KOPT-K1 (cell line): ENCODE results near the gene PGAP3.
"Not testable (repeated sequence)": the region's sequence is repeated elsewhere in the genome, so short reads cannot be mapped to it uniquely, and the experiment has no call there.

Experiments
- H3K27ac ChIP-seq: fragments of 200-600 bp; sonication (generic); 2 replicates; pipeline ENCODE4 v1.5.1; 2016; ENCODE audit warnings: antibody characterized with exemption, mild to moderate bottlenecking, low read depth, low read length; ENCODE audit not compliant: poor library complexity, severe bottlenecking
- H3K36me3 ChIP-seq: fragments of 200-600 bp; sonication (generic); 2 replicates; pipeline ENCODE4 v1.5.1; 2017; ENCODE audit warnings: antibody characterized with exemption, mild to moderate bottlenecking, low read length, moderate library complexity; ENCODE audit not compliant: insufficient read depth
- H3K9me3 ChIP-seq: fragments of 200-600 bp; sonication (generic); 2 replicates; pipeline ENCODE4 v1.5.1; 2017; ENCODE audit warnings: antibody characterized with exemption, low read length, mild to moderate bottlenecking; ENCODE audit not compliant: insufficient read depth, poor library complexity, severe bottlenecking

PGAP3 gene, protein sequence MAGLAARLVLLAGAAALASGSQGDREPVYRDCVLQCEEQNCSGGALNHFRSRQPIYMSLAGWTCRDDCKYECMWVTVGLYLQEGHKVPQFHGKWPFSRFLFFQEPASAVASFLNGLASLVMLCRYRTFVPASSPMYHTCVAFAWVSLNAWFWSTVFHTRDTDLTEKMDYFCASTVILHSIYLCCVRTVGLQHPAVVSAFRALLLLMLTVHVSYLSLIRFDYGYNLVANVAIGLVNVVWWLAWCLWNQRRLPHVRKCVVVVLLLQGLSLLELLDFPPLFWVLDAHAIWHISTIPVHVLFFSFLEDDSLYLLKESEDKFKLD

GRCh38 chr17:39687546-39688474 lies at the start of gene PGAP3:
Gene PGAP3 (minus strand): TSS chr17:39688057. CDS start chr17:39688014, 43 bp downstream.
- no peaks in the 10 kb centered on the region for H3K9me3 ChIP-seq
- H3K36me3 ChIP-seq: no peaks in the 10 kb centered on the region
- peak within 1 kb of the TSS; percentile 89 for H3K27ac ChIP-seq

GRCh38 chr17:39737206-39737759 lies 49.4 kb upstream of the PGAP3 start:
- H3K27ac ChIP-seq: no peak overlapping the region
- H3K9me3 ChIP-seq: no peaks in the 10 kb centered on the region
- H3K36me3 ChIP-seq: no peaks in the 10 kb centered on the region

DNA sequence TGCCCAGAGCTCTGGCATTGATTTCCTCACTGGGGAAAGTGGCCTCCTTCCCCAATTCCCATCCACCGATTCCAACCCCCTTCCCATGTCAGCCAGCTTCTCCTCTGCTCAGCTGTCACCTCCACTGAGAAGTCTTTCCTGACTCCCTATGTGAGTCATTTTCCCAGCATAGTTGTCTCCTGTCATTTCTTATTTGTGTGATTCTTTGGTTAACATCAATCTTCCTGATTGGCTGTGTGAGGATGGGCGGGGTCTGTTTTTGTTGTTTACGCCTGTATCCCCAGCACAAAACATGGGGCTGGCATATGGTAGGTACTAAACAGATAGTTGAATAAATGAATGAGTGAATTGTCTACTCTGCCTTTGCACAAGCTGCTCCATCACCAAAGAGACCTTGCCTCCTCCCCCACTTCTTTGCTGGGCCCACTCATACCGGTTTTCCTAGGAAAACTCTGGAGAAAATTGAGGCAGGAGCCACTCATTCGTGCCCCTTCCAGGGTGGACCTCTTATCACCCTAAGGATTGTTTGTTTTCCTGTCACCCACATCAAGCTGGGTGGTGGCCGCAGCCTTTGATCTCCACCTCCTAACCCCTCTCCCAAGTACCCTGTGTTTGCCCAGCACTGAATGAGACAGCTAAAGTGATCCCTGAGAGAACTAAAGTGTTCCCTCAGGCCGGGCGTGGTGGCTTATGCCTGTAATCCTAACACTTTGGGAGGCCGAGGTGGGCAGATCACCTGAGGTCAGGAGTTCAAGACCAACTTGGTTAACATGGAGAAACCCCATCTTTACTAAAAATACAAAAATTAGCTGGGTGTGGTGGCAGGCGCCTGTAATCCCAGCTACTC lies 48.7 kb upstream of the PGAP3 start:
- H3K36me3 ChIP-seq: no peaks in the 10 kb centered on the region
- H3K9me3 ChIP-seq: no peaks in the 10 kb centered on the region
- no peak overlapping the region for H3K27ac ChIP-seq

DNA sequence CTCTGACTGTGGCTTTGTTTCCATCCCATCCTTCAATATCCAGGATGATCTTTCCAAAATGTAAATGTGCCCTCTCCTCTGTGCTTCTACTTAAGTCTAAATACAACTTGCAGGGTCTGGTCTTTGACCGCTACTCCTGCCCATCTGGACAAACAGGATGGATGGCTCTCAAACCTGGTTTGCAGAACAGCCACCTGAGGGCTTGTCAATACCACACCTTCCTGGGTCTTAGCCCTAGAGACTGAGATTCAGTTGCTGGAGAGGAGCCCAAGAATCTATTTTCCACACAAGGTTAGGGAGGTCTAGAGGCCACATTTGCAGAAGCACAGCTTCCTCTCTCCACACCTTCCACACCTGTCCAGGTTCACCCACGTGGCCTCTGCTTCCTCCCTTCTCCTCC lies 48.0 kb upstream of the PGAP3 start:
- Histone ChIP-seq H3K9me3 (no peaks in the 10 kb centered on the region), H3K27ac (no peak overlapping the region), H3K36me3 (no peaks in the 10 kb centered on the region)

DNA sequence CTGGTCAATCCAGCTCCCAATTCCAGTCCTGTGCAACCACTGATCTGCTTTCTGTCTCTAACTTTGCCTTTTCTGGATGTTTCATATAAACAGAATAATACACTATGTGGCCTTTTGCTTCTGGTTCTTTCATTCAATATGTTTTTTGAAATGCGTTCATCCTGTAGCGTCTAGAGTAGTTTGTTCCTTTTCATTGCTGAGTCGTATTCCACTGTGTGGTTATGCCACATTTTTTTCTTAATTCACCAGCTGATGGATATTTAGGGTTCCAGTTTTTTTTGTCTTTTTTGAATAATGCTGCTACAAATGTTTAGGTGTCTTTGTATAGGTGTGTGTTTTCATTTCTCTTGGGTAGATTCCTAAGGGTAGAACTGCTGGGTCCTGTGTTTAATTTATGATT lies 44.7 kb upstream of the PGAP3 start:
- Histone ChIP-seq H3K9me3 (no peaks in the 10 kb centered on the region), H3K36me3 (peaks cover 19% of the 10 kb centered on the region), H3K27ac (no peak overlapping the region)

DNA sequence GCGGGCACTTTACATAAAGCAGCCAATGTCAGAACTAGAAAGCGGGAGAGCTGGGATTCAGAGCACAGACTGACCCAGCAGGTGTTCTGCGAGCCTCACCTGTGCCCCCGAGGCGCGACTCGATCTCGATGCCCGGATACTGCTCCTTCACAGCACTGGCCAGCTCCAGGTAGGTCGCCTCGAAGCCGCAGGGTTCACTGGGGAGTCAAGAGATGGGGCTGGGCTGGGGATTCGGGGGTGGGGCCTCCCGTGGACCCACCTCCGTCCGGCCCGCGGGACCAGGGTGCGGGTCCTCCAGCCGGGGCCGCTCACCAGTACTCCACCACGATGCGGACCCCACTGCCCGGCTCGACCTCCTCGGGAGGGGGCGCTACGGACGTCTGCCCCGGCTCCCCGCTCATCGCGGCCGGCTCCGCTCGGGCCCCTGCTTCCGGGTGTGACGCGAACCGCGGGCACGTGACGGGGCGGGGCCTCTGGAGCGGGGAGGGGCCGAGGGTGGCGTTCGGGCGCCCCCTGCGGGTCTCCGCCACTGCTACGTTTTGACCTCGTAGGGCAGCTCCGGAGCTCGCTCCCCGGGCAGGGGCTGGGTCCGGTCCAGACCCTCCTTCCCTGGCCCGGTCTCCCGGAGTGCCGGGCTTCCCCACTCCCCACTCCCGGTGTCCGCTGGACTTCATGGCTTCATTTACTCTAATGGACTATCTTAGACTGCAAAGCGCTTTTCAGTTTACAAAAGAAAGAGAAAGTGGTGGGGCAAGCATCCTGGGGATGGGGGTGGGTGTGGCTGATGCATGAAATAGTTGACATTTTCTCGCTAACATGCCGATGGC lies 42.5 kb upstream of the PGAP3 start, which contains the start of gene MIEN1:
TSS of gene MIEN1 (minus strand) at position 438 of the 827 bp plus-strand sequence. CDS start at position 401, 37 bp downstream.
- no peaks in the 10 kb centered on the region for H3K9me3 ChIP-seq
- H3K36me3 ChIP-seq: peaks cover 33% of the 10 kb centered on the region
- H3K27ac ChIP-seq: peak within 1 kb of the TSS; percentile 85

DNA sequence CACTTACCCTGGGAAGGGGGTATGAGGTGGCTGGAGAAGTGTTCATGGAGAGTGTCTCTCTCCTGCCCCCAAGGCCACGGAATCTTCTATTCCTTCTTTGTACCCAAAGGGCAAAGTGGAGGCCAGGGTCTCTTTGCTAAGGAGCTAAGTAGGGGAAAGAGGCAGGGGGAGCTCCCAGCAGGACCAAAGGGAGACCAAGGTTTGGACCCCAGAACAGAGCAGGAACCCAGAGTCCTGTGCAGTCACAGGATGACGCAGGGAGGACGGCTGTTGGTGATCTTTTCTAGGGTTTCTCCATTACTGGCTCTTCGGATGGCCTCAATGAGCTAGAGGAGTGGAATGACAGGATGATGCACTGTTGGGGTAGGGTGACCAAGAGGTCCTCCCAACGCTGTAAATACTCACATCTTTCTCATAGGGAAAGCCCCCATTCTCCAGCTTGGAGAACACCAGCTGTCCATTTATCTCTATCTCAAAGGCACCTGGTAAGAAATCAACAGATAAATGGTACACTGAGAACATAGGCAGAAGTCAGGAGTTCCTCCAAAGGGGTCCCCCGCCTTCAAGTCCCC lies 41.5 kb upstream of the PGAP3 start:
- H3K27ac ChIP-seq: peak overlapping the region; percentile 85
- no peaks in the 10 kb centered on the region for H3K9me3 ChIP-seq
- H3K36me3 ChIP-seq: peaks cover 33% of the 10 kb centered on the region

- Histone ChIP-seq H3K9me3 (no peaks in the 10 kb centered on the region), H3K27ac (no peak overlapping the region), H3K36me3 (peaks cover 33% of the 10 kb centered on the region)
Measured at GRCh38 chr17:39727556-39727955, 39.7 kb upstream of the PGAP3 start.

- peaks cover 33% of the 10 kb centered on the region for H3K36me3 ChIP-seq
- H3K27ac ChIP-seq: no peak overlapping the region
Measured at GRCh38 chr17:39726617-39727016, 38.8 kb upstream of the PGAP3 start.

GRCh38 chr17:39725923-39726322 lies 38.1 kb upstream of the PGAP3 start:
- H3K27ac ChIP-seq, H3K9me3 ChIP-seq: not testable (repeated sequence)
- peaks cover 33% of the 10 kb centered on the region for H3K36me3 ChIP-seq

More at GRCh38 chr17:39726617-39727016, 38.8 kb upstream of the PGAP3 start:
- H3K9me3 ChIP-seq: no peaks in the 10 kb centered on the region

DNA sequence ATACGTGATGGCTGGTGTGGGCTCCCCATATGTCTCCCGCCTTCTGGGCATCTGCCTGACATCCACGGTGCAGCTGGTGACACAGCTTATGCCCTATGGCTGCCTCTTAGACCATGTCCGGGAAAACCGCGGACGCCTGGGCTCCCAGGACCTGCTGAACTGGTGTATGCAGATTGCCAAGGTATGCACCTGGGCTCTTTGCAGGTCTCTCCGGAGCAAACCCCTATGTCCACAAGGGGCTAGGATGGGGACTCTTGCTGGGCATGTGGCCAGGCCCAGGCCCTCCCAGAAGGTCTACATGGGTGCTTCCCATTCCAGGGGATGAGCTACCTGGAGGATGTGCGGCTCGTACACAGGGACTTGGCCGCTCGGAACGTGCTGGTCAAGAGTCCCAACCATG lies 36.9 kb upstream of the PGAP3 start:
- H3K27ac ChIP-seq: no peak overlapping the region
- no peaks in the 10 kb centered on the region for H3K9me3 ChIP-seq
- peaks cover 33% of the 10 kb centered on the region for H3K36me3 ChIP-seq

- no peaks in the 10 kb centered on the region for H3K9me3 ChIP-seq
- H3K27ac ChIP-seq: no peak overlapping the region
- H3K36me3 ChIP-seq: peaks cover 20% of the 10 kb centered on the region
Measured at GRCh38 chr17:39722965-39723848, 35.4 kb upstream of the PGAP3 start.

DNA sequence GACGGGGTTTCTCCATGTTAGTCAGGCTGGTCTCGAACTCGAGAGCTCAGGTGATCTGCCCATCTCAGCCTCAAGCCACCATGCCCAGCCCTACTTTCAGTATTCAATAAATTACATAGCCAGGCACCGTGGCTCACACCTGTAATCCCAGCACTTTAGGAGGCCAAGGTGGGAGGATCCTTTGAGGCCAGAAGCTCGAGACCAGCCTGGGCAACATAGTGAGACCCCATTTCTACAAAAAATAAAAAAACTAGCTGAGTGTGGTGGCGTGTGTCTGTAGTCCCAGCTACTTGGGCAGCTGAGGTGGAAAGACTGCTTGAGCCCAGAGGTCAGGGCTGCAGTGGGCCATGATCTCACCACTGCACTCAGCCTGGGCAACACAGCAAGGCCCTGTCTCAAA lies 34.2 kb upstream of the PGAP3 start:
- peaks cover 9% of the 10 kb centered on the region; the same call in 1 of the 2 replicates for H3K36me3 ChIP-seq
- no peaks in the 10 kb centered on the region for H3K9me3 ChIP-seq
- no peak overlapping the region for H3K27ac ChIP-seq
